HT1080 (cell line): ENCODE results near the gene PRCD. TPM values are rescaled to one million over a fixed set of nuclear protein-coding genes. Genes with fewer than 3 reads are reported as not detected.
"Not testable (repeated sequence)": the region's sequence is repeated elsewhere in the genome, so short reads cannot be mapped to it uniquely, and the experiment has no call there.

ENCODE experiments used
- DNase-seq: peaks from one replicate; pipeline ENCODE4 v3.0.0-alpha.2; 2015; ENCODE audit warnings: low read depth
- total RNA-seq: library from RNA; depleted of rRNA; stranded (reverse); fragments of >200 nt; shearing (Covaris generic); gene quantifications from 2 replicates; pipeline ENCODE4 v1.2.3, GENCODE V29; 2014

PRCD gene
- total RNA-seq, 1 experiment from 2014 or later = not detected

DNA sequence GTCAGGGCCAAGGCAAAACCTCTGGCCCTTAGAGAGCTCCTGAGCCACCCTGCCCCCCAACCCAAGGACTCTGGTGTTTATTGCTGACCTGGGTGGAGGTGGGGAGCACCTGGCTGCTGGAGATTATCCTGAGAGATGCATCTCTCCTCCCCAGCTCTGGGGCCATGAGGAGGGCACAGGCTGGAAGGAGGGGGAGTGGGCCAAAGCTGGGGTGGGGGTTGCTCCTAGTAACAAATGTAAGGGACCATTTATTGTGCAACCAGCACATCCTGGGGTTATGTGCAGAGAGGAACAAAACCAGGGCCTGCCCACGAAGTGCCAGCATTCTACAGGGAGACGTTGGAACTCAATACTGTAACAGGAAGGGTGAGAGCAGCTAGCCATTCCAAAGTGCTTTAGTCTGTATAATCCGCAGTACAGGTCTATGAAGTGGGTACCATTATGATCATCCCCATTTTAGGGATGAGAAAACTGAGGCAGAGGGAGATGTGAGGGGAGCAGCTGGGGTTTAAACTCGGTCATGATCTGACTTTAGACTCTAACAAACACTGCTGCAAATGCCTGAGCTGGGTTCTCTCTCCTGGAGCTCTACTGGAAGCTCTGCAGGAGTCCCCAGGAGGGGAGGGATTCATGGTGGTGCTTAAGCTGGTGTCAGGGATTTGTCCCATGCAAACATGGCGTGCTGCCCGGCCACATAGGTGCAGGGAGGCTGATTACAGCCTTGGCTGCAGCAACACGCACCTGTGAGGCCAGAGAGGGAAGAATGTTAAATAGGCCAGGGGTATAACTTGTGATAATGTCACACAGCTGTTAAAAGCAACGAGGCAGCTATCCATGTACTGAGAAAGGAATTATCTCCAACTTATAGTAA is 37.3 kb upstream of the PRCD start:
- DNase-seq = no peak

DNA sequence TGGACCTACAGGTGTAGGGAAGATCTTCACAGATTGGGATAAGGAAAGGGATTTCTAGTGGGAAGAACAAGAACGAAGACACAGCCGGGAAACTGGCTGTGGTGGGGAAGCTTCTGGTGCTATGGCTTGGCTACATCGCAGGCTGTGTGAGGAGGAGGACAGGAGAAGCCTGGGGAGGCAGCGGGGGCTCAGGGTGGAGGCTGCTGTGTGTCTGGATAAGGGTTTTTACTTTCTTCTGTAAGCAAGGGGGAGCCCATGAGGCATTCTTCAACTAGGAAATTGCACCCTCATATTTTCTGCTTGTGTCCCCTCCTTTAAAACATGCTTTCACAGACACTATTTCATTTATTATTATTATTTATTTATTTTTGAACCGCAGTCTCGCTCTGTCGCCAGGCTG is 35.7 kb upstream of the PRCD start:
- DNase-seq = peak; percentile 61

DNA sequence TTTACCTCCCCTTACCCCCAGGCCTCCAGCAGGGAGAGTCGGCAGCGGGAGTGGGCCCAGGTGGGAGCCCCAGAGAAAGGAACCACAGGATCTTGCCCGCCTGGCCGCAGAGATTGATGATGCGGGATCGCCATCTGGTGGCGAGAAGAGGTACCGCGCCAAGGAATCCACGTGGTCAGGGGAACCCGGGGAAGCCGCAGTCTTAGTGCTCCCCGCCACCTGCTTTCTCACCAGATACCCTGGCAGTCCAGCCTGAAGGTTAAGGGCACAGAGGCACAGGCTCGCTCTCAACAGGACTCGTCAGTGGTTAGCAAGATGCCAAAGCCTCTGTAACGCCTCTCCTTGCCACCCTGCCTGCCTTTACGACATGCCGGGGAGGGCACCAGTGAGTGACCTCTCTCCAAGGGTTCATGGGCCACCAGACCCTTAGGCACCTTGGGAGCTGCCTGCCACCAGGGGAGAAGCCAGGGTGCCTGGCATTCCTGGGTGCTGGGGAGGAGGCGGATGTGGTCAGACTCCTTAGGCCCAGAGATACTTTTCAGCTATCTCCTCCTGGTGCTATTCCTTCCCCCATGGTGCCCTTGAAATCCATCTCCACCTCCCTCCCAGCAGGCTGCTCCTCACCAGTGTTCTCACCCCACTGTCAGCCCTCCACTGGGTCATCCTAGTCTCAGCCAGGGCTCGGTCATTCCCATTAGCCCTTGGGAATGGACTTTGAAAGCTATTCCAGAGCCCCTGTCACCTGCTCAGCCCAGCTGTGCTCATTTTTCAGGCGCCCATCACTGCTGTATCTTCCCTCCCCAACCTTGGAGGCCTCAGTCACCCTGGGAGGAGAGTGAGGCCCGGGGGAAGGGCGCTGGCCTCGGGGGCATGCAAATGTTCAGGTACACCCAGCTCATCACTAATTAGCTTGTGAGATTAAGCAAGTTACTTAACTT is 33.2 kb upstream of the PRCD start:
- peak; percentile 69 for DNase-seq

DNA sequence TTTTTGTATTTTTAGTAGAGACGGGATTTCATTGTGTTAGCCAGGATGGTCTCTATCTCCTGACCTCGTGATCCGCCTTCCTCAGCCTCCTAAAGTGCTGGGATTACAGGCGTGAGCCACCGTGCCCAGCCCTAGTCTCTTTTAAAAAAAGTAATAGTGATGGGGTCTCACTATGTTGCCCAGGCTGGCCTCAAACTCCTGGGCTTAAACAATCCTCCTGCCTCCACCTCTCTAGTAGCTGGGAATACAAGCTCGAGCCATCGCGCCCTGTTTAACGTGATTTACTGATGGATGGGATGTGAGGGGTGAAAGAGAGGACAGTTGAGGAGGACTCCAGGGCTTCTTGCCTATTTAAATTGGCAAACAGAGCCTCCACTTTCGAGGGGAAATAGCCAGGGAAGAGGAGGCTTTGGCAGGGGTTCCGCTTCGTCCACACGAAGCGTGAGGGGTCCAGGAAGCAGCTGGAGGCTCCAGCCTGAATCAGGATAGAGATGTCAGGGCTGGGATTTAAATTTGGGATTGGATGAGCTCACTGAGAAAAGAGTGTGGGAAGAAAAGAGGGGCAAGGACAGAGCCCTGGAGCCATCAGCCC is 31.3 kb upstream of the PRCD start:
- DNase-seq = not testable (repeated sequence)

DNA sequence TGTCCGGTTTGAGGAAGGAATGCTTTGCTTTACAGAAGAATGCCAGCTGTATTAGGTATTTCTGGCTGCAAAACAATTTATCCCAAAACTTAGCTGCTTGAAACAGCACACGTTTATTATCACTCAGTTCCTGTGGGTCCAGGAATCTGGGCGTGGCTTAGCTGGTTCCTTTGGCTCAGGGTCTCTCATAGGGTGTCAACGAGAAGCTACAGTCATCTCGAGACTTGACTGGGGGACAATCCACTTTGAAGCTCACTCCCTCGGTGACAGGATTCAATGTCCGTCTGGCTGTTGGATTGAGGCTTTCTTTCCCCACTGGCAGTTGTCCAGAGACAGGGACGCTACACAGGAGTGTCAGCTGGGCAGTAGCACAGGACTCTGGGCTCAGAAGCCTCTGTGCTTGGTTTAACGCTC is 29.0 kb upstream of the PRCD start:
- no peak for DNase-seq

DNA sequence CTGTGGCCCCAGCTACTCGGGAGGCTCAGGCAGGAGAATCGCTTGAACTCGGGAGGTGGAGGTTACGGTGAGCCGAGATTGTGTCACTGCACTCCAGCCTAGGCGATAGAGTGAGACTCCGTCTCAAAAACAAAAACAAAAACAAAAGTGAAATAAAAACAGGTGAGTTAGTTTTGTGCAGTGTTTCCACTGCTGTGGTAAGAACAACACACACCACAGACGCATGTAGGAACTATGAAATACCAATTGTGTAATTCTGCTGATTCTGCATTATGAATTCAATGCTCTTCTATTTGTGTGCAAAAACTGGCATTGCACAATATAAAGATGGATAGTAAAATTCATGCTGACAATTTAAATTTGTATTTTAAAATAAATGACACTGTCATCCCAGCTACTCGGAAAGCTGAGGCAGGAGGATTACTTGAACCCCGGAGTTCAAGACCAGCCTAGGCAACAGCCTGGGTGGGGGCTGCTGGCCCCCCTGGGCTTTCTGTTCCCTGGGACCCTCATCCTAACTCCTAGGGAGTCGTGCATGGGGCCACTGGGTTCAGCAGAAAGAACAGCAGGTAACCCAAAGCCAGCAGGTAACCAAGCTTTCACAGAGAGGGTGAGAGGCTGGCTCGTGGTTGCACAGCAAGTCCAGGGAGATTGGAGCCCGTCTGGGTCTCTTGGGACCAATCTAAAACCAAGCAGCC is 28.0 kb upstream of the PRCD start:
- DNase-seq = no peak

DNA sequence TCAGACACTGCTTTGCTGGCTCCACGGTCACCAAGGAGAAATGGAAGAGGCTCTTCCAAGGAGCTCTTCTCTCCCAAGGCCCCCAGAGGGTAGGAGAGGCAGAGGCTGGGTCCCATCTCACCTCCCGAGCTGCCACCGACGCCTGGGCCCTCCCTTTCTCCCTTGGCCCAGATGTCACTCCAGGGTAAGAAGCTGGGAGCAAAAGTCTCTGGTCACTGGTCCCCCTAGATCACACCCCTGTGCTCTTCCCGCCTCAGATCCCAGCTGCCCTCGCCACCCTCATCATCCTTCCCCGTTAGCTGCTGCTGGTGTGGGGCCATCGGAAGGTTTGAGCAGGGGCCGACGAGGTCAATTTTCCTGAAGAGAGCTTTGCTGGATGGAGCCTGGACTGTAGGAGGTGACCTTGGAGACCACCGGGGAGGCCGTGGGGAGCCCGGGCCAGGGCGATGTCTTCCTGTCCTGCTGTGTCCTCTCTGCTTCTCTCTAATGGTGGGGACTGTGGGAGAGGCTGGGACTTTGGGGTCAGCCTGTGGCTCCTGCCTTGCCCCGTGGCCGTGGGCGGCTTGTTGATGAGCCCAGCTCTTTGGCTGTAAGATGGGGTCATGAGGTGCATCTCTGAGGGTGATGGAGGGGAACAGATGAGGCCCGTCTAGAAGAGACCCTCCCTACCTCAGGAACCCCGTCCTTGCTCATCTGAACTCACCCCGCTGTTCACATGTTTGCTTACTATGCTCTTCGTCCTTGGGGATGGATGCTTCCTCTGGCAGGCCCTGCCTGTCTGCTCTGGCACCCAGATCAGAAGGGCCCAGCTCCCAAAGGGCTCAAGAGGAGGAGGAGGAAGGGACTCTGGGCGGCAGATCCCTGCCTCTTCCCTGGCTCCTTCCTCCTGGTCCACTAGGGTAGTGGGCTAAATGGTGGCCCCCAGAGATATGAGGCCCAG is 27.2 kb upstream of the PRCD start:
- DNase-seq = no peak

DNA sequence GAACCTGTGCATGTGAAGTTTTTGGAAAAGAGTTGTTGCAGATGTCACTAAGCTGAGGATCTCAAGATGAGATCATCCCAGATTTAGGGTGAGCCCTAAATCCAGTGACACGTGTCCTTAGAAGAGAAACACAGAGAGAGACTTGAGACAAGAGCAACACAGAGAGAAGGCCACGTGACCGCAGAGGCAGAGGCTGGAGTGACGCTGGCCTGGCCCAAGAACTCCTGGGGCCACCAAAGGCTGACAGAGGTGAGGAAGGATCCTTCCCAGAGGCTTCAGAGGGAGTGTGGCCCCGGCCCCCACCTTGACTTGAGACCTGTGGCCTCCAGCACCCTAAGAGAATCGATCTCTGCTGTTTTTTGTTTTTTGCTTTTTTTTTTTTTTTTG is 26.5 kb upstream of the PRCD start:
- DNase-seq = no peak

DNA sequence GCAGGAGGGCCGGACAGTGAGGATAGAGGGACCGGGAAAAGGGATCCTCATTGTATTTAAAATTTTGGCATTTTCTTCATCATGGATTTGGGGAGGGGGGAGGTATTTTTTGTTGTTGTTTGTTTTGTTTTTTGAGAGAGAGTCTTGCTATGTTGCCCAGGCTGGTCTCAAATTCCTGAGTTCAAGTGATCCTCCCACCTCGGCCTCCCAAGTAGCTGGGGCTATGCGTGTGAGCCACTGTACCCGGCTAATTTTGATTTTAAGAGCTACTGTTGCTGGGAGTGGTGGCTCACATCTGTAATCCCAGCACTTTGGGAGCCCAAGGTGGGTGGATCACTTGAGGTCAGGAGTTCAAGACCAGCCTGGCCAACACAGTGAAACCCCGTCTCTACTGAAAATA is 25.5 kb upstream of the PRCD start:
- not testable (repeated sequence) for DNase-seq

DNA sequence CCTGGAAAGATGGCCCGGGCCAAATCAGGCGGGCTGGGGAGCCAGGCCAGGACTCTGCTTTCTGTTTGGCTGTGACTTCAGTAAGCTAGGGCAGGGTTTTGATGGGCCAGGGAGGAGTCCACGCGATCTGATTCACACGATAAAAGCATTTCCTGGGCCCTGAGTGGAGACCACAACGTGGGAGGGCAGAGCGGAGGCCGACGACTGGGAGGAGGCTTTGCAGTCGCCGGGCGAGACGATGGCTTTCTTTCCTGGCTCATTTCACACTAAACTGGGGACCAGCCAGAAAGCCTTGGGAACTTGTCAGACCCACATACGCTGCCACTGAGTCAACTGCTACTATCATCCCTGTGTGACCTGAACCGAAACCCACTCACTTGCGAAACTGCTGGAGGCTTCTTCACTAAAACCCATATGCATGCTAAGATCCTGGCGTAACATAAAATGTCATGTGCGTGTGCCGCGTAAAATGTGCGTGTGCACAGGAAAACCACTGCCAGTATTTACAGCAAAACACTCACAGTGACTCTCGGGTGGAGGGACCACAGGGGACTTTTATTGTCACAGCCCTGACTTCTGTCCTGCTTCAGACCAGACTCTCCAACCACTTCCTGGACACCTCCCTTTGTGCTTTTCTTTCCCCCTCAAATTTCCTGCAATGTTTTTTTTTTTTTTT is 24.4 kb upstream of the PRCD start:
- peak; percentile 76 for DNase-seq

DNA sequence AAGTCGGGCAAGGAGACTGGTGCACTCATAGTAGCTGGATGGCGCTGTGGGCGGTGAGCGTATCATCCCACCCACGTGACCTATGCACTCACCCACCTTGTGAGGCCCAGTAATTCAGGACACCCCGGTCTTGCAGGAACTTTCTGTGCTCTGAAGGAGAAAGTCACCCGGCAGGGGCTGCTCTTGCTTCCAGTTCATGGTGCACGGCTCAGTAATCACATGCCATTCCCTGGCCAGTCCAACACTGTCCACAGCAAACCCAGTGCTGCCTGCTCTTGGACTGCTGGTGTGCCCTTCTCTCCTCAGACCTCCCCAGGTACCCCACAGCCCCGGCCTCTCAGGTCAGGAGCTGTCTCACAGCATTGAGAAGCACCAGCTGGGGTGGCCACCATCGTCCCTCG is 22.2 kb upstream of the PRCD start:
- no peak for DNase-seq

DNA sequence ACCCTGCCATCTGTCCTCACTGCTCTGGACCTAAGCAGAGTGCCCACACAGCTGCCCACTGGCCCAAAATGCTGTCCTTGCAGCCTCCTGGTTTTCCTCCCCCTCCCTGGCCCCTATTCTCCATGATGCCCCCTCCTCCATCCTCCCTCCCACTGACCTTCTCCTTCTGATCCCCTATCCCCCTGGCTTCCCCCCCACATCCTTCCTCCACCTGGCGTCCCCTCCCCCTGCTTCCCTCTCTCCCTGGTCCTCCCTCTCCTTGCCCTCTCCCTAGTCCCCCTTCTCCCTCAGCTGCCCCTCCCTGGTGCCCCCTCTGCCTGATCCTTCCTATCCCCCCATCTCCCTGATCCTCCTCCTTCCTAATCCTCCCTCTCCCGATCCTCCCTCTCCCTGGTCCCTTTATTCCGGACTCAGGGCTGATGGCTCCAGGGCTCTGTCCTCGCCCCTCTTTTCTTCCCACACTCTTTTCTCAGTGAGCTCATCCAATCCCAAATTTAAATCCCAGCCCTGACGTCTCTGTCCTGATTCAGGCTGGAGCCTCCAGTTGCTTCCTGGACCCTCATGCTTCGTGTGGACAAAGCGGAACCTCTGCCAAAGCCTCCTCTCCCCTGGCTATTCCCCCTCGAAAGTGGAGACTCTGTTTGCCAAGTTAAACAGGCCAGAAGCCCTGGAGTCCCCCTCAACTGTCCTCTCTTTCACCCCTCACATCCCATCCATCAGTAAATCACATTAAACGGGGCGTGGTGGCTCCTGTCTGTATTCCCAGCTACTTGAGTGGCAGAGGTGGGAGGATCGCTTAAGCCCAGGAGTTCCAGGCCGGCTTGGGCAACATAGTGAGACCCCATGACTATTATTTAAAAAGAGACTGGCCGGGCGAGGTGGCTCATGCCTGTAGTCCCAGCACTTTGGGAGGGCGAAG is 20.5 kb upstream of the PRCD start:
- no peak for DNase-seq

DNA sequence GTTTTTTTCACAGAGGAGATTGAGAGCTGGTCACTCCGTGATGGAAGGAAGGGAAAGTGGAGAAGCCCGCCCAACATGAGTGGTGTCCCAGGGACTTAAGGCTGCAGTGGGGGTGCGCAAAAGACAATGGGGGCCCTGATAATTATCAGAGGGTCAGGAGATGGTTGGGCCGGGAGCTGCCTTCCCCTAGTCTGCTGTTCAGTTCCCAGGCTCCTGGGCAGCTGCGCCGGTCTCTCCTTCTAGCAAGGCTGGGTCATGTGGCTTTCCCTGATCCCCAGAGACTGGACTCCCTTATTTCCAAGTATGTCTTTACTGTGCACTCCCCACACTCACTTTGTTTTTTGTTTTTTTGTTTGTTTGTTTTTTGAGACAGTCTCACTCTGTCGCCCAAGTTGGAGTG is 18.6 kb upstream of the PRCD start:
- no peak for DNase-seq

DNA sequence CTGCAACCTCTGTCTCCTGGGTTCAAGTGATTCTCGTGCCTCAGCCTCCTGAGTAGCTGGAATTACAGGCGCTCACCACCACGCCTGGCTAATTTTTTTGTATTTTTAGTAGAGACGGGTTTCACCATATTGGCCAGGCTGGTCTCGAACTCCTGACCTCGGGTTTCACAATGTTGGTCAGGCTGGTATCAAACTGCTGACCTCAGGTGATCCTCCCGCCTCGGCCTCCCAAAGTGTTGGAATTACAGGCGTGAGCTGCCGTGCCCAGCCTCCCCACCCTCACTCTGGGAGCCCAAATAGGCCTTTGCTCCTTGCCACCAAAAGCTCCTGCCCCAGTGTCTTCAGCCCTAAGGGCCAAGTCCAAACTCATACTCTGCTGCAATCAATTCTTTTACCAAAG is 18.2 kb upstream of the PRCD start:
- not testable (repeated sequence) for DNase-seq

DNA sequence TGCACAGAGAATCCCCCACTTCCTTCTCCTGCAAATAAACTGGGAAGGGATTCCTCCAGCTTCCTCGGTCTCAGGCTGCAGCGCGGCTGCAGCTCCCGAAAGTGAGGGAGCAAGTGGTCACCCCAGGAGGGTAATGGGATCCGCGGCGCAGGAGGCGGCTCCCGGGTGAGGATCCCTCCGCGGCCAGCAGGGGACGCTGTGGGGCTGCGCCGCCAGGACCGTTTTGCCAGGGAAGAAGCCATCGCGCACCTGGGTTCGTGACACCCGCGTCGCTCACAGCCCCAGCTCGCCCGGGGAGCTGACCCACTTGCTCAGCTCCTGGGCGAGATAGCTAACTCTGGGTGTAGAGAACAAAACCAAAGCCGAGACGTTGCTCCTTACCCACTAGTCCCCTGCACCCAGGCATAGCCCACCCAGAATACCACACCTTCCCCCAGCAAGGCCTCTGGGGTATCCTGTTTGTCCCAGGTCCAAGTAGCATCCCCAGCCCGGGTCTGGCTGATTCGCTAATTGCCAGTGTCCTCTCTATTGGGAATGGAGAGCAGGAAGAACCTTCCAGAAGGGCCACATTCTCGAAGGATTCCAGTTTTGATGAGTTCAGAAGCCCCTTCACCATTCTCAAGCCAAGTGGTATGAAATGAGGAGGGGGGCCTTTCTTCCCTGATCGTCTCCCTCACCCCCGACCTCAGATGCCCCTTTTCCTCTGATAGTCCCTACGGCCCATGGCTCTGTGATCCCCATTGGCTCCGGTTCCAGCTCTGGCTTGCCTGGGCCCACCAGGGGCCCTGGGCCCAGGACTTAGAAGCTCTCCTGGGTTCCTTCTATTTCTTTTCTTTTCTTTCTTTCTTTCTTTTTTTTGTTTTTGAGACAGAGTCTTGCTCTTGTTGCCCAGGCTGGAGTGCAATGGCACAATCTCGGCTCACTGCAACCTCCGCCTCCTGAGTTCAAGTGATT is 16.5 kb upstream of the PRCD start:
- DNase-seq = peak; percentile 71

DNA sequence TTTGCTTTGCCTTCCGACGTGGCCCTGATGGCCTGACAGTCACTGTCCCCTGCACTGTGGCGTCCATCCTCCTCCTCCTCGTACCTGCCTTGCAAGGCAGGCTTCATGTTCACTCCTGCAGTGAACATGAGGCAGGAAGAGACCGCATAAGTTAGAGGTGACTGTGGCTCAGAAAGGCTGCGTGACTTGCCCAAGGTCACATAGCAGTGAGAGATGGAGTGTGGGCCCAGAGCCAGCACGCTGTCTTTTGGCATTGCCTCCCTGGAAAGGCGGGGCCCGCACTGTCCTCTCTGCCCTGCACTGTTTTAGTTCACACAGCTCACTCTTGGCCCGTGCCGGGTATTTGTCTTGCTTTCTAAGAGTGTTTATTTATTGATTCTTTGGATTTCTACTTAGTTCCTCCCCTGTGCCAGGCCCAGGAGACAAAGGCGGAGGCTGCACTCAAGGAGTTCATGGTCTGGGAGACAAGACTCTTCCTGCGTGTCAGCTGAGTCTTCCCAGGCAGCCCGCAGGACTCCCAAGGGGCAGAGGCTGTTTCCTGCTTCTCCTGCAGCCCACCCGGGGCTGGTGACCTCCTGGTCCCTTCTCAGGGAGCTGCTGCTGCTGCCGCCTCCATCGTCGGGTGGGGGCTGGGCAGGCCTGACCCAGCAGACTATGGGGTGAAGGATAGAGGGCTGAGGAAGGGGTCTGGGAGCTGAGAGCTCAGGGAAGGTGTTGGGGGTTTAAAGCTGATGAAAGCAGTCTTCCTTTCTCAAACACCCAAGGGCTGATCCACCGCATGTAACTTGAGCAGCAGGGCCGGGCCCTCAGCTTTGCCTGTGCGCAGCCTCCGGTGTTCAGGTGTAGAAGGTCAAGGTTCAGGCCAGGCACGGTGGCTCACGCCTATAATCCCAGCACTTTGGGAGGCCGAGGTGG is 15.0 kb upstream of the PRCD start:
- no peak for DNase-seq
